Heart left ventricle (tissue), 16 donors: Measurements from ENCODE around the gene SLC9C1. TPM values are rescaled to one million over a fixed set of nuclear protein-coding genes. Genes with fewer than 3 reads are reported as not detected.

Experiments used
- ATAC-seq, 4 donors: fragments of 200-7000 bp; cut with Tn5 transposase; one replicate each; pipeline ENCODE4 v1.9.1; 2020 to 2022; ENCODE audit warnings: moderate library complexity in 4 of 4, mild to moderate bottlenecking in 3 of 4, moderate number of reproducible peaks in 1 of 4
- DNase-seq, 5 donors: peaks; one replicate each; pipeline ENCODE4 v3.0.0-alpha.2; 2020
- H3K27ac ChIP-seq, 12 donors: fragments of 200-600 bp; sonication (generic) in 4 of 12; one replicate each; pipeline versions ENCODE4 v1.5.0 to v1.8.0; 2016 to 2022; ENCODE audit warnings: mild to moderate bottlenecking in 2 of 12
- H3K27me3 ChIP-seq, 9 donors: fragments of 200-600 bp; sonication (generic) in 2 of 9; one replicate each; pipeline versions ENCODE4 v1.5.1 to v1.8.0; 2016 to 2022; ENCODE audit warnings: mild to moderate bottlenecking in 3 of 9
- H3K36me3 ChIP-seq, 9 donors: fragments of 200-600 bp; sonication (generic) in 2 of 9; one replicate each; pipeline versions ENCODE4 v1.5.0 to v1.8.0; 2018 to 2022; ENCODE audit warnings: mild to moderate bottlenecking in 2 of 9
- H3K4me1 ChIP-seq, 12 donors: fragments of 200-600 bp; sonication (generic) in 4 of 12; one replicate each; pipeline versions ENCODE4 v1.5.0 to v1.8.0; 2016 to 2022; ENCODE audit warnings: mild to moderate bottlenecking in 3 of 12
- H3K4me3 ChIP-seq, 12 donors: fragments of 200-600 bp; sonication (generic) in 4 of 12; one replicate each; pipeline versions ENCODE4 v1.5.0 to v1.8.0; 2017 to 2022; ENCODE audit warnings: mild to moderate bottlenecking in 9 of 12, moderate library complexity in 4 of 12
- H3K9me3 ChIP-seq, 12 donors: fragments of 200-600 bp; sonication (generic) in 4 of 12; one replicate each; pipeline versions ENCODE4 v1.5.0 to v1.8.0; 2016 to 2022; ENCODE audit warnings: mild to moderate bottlenecking in 1 of 12
- CTCF ChIP-seq, 12 donors: fragments of 200-600 bp; sonication (generic) in 4 of 12; IDR thresholded peaks; one replicate each; pipeline versions ENCODE4 v1.5.0 to v1.8.0; 2018 to 2022; ENCODE audit warnings: antibody characterized with exemption in 12 of 12, mild to moderate bottlenecking in 5 of 12
- POLR2A ChIP-seq, 2 donors: fragments of 450-650 bp; IDR thresholded peaks; one replicate each; pipeline ENCODE4 v1.6.1; 2017; ENCODE audit warnings: antibody characterized with exemption in 2 of 2, mild to moderate bottlenecking in 2 of 2, moderate library complexity in 2 of 2
- WGBS, 4 donors: extraction: QIAGEN DNeasy Blood & Tissue Kit in 2 of 4; methylation state at CpG; one replicate each; pipeline versions ENCODE4 v1.1.5 to v1.1.7; 2013 to 2018; 5-methylcytosine and 5-hydroxymethylcytosine counted together
- intact Hi-C, 10 donors: fragments of 100-400 bp; cut with DNase I; formaldehyde crosslinking; loops; one replicate each; pipeline versions ENCODE4 v1.11.1 to v1.14.2; 2022
- polyA plus RNA-seq, 2 donors: library from polyadenylated mRNA; stranded (reverse); fragments of 200-250 nt; gene quantifications; one replicate each; pipeline ENCODE4 v1.2.3, GENCODE V29; 2013
- total RNA-seq, 9 donors: library from RNA; depleted of rRNA in 2 of 9; stranded (reverse); fragments of >200 nt in 2 of 9; fragmentation: NEBNext Ultra II Directional in 3 of 9; extraction: Animal tissue kit (Norgen Biotek cat#: 25700) in 3 of 9; gene quantifications; one replicate each; pipeline versions ENCODE4 v1.1.0 to v1.2.4, GENCODE V29; 2016 to 2023
- donor health status: ischemic (EF 13 %, LVEDD 7.1; RV severe dilation, severe dysfunction).
- donor health status: healthy with polysubstance abuse.
- donor health status: DM: no; HTN: yes; CAD: no.
- donor health status: DM: no; HTN: no; CAD: no.
- donor health status: ischemic (EF 25% LVEDD 6.9; RV normal size, moderate dysfunction).
- donor health status: ischemic (EF 25% LVEDD 5.7; RV mildly dilated, moderate dysfunction).
- donor health status: healthy.
- donor health status: DM: yes; HTN: yes; CAD: no.
- donor health status: ischemic (EF 35%, LVEDD 5.7; RV mildly dilated, moderate dysfunction).
- donor health status: nonischemic (EF 11% LVEDD 7.7; RV severe dilation, severe dysfunction).
- donor health status: DM: yes; HTN: yes; CAD: no.
- donor health status: PGD.
- donor health status: ischemic (EF 29% LVEDD 5.4; RV normal size, mild dysfunction).
- donor health status: nonischemic (EF 23%, LVEDD 6.1; RV moderate dilation, normal function).

SLC9C1 gene
- total and polyA plus RNA-seq, 11 donors: 0.11 to 3.8 (median 1.4) TPM

- intact Hi-C loops: loop anchor here in 1 of 10 donors (10.0 kb wide), 1 partner anchor 173 kb away; no protein-coding TSS in a partner anchor
- Histone ChIP-seq H3K27ac (peak overlapping the region in 1 of 12 donors; percentile 22), H3K9me3 (no peaks in the 10 kb centered on the region), H3K36me3 (no peaks in the 10 kb centered on the region), H3K4me1 (peaks cover 0 to 23% (median 4%) of the 10 kb centered on the region in 12 donors), H3K4me3 (no peak overlapping the region), H3K27me3 (no peaks in the 10 kb centered on the region)
- ATAC-seq (no peak), DNase-seq (no peak)
- TF ChIP-seq CTCF (IDR thresholded peaks at IDR 0.05) (no peak), POLR2A (IDR thresholded peaks at IDR 0.05) (no peak)
Measured at GRCh38 chr3:112297714-112298113, 3.7 kb upstream of the SLC9C1 start.

- Histone ChIP-seq H3K4me3 (no peak overlapping the region), H3K27ac (no peak overlapping the region), H3K36me3 (no peaks in the 10 kb centered on the region), H3K9me3 (no peaks in the 10 kb centered on the region), H3K4me1 (peaks cover 0 to 8% (median 0%) of the 10 kb centered on the region in 12 donors), H3K27me3 (no peaks in the 10 kb centered on the region)
- no peak for TF ChIP-seq POLR2A (IDR thresholded peaks at IDR 0.05)
- TF ChIP-seq CTCF (IDR thresholded peaks at IDR 0.05): no peak
- no peak for ATAC-seq
- DNase-seq: no peak
- WGBS, 4 donors: 92 to 95% (median 92%) methylated on average over 4 of the region's 4 CpGs
- intact Hi-C loops: loop anchor here in 1 of 10 donors (10.0 kb wide), 1 partner anchor 174 kb away; no protein-coding TSS in a partner anchor
Measured at GRCh38 chr3:112289011-112289410, 5.0 kb downstream of the SLC9C1 start.

- Histone ChIP-seq H3K4me3 (no peak overlapping the region), H3K4me1 (no peaks in the 10 kb centered on the region), H3K36me3 (peaks cover 0 to 4% (median 0%) of the 10 kb centered on the region in 9 donors), H3K27me3 (no peaks in the 10 kb centered on the region), H3K9me3 (no peaks in the 10 kb centered on the region), H3K27ac (no peak overlapping the region)
- DNase-seq: no peak
- intact Hi-C loops: loop anchor here in 1 of 10 donors (10.0 kb wide), 1 partner anchor 165 kb away; no protein-coding TSS in a partner anchor
- WGBS, 4 donors: 85 to 92% (median 91%) methylated on average over 1 of the region's 1 CpG
- TF ChIP-seq POLR2A (IDR thresholded peaks at IDR 0.05) (no peak), CTCF (IDR thresholded peaks at IDR 0.05) (no peak)
- no peak for ATAC-seq
Measured at GRCh38 chr3:112280266-112280665, 13.8 kb downstream of the SLC9C1 start.

- Histone ChIP-seq H3K4me1 (no peaks in the 10 kb centered on the region), H3K27ac (no peak overlapping the region), H3K4me3 (no peak overlapping the region), H3K36me3 (peaks cover 0 to 2% (median 0%) of the 10 kb centered on the region in 9 donors), H3K27me3 (no peaks in the 10 kb centered on the region), H3K9me3 (no peaks in the 10 kb centered on the region)
- intact Hi-C loops: no loop called here
- TF ChIP-seq CTCF (IDR thresholded peaks at IDR 0.05) (no peak), POLR2A (IDR thresholded peaks at IDR 0.05) (no peak)
- ATAC-seq (no peak), DNase-seq (no peak)
- WGBS, 4 donors: 83 to 92% (median 89%) methylated on average over 2 of the region's 2 CpGs
Measured at GRCh38 chr3:112273536-112273935, 20.5 kb downstream of the SLC9C1 start.
